WERI-Rb-1 (cell line): ENCODE data around the gene BRD9.
A peak's percentile ranks its signal among the peaks of the same experiment; 100 is the strongest.

ENCODE experiments used
- DNase-seq: peaks from one replicate; pipeline ENCODE4 v3.0.0-alpha.2; 2020
- H3K27ac ChIP-seq: fragments of 250-450 bp; sonication (Bioruptor Pico); 2 replicates; pipeline ENCODE4 v1.5.1; 2020; ENCODE audit warnings: mild to moderate bottlenecking, moderate library complexity
- H3K27me3 ChIP-seq: fragments of 250-450 bp; sonication (Bioruptor Pico); 2 replicates; pipeline ENCODE4 v1.5.1; 2021; ENCODE audit warnings: mild to moderate bottlenecking, low read depth, moderate library complexity; ENCODE audit not compliant: insufficient read depth, severe bottlenecking
- H3K36me3 ChIP-seq: fragments of 250-450 bp; sonication (Bioruptor Pico); 2 replicates; pipeline ENCODE4 v1.5.1; 2020; ENCODE audit warnings: mild to moderate bottlenecking, moderate library complexity
- H3K4me3 ChIP-seq: 2 replicates; pipeline ENCODE4 v1.5.1; 2011; ENCODE audit warnings: low read depth, mild to moderate bottlenecking, control low read depth, low read length
- H3K9me3 ChIP-seq: fragments of 250-450 bp; sonication (Bioruptor Pico); 2 replicates; pipeline ENCODE4 v1.5.1; 2021; ENCODE audit warnings: mild to moderate bottlenecking, moderate library complexity; ENCODE audit not compliant: severe bottlenecking
- CTCF ChIP-seq: IDR thresholded peaks from 2 replicates; pipeline ENCODE4 v1.5.1; 2011; ENCODE audit warnings: low read depth, mild to moderate bottlenecking, control low read depth, inconsistent platforms, low read length

BRD9 gene

GRCh38 chr5:911601-912000, 19.0 kb upstream of the BRD9 start:
- no peak for TF ChIP-seq CTCF
- DNase-seq, result no peak
- peaks cover 62% of the 10 kb centered on the region for H3K36me3 ChIP-seq

GRCh38 chr5:910769-911160, 18.2 kb upstream of the BRD9 start:
- H3K36me3 ChIP-seq, result peaks cover 63% of the 10 kb centered on the region

More at GRCh38 chr5:911601-912000, 19.0 kb upstream of the BRD9 start:
- no peak overlapping the region for H3K4me3 ChIP-seq
- no peak overlapping the region for H3K27ac ChIP-seq
- no peaks in the 10 kb centered on the region for H3K9me3 ChIP-seq
- no peaks in the 10 kb centered on the region for H3K27me3 ChIP-seq

GRCh38 chr5:909994-910768, 17.6 kb upstream of the BRD9 start:
- peaks cover 66% of the 10 kb centered on the region for H3K36me3 ChIP-seq
- H3K27ac ChIP-seq, result peak overlapping the region; percentile 71
- no peak for DNase-seq
- H3K27me3 ChIP-seq, result no peaks in the 10 kb centered on the region
- no peak overlapping the region for H3K4me3 ChIP-seq
- no peak for TF ChIP-seq CTCF
- no peaks in the 10 kb centered on the region for H3K9me3 ChIP-seq

More at GRCh38 chr5:910769-911160, 18.2 kb upstream of the BRD9 start:
- Histone ChIP-seq H3K9me3 (no peaks in the 10 kb centered on the region), H3K4me3 (no peak overlapping the region), H3K27ac (no peak overlapping the region; the same call in 1 of the 2 replicates), H3K27me3 (no peaks in the 10 kb centered on the region)
- no peak for DNase-seq
- TF ChIP-seq CTCF, result no peak

GRCh38 chr5:909086-909485, 16.5 kb upstream of the BRD9 start:
- Histone ChIP-seq H3K4me3 (no peak overlapping the region), H3K36me3 (peaks cover 68% of the 10 kb centered on the region), H3K27ac (peak overlapping the region; percentile 71), H3K27me3 (no peaks in the 10 kb centered on the region), H3K9me3 (no peaks in the 10 kb centered on the region)
- DNase-seq, result peak; percentile 89
- TF ChIP-seq CTCF, result no peak

- no peak for TF ChIP-seq CTCF
- H3K27ac ChIP-seq, result peak overlapping the region; percentile 71
- H3K27me3 ChIP-seq, result no peaks in the 10 kb centered on the region
- no peaks in the 10 kb centered on the region for H3K9me3 ChIP-seq
- H3K4me3 ChIP-seq, result no peak overlapping the region
- peaks cover 63% of the 10 kb centered on the region for H3K36me3 ChIP-seq
- DNase-seq, result no peak
These were observed 15.6 kb upstream of the BRD9 start for GRCh38 chr5:908172-908571.
